ENCODE measurements around the gene SLFN12L. TPM values are rescaled to one million over a fixed set of nuclear protein-coding genes. Genes with fewer than 3 reads are reported as not detected.

The SLFN12L gene
- total RNA-seq, 1 donor = 0.36 TPM

DNA sequence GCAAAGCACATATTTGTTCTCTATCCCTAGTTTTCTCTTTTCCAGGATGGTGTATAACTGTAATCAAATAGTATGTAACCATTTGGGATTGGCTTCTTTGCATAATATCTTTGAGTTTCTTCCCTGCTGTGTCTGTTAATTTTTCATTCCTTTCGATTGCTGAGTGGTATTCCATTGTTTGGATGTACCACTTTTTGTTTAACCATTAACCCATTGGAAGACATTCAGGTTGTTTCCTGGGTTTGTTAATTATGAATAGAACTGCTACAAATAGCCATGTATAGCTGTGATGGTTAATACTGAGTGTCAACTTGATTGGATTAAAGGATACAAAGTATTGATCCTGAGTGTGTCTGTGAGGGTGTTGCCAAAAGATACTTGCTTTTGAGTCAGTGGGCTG lies 84.3 kb downstream of the SLFN12L start:
- H3K36me3 ChIP-seq (ENCODE audit: insufficient read depth, low read length) = no peaks in the 10 kb centered on the region
- H3K27ac ChIP-seq (ENCODE audit: low read depth, low read length) = no peak overlapping the region
- no peak overlapping the region for H2AFZ ChIP-seq (ENCODE audit: low read length)
- H4K20me1 ChIP-seq (ENCODE audit: insufficient read depth, low read length) = no peaks in the 10 kb centered on the region
- no peaks in the 10 kb centered on the region for H3K9me3 ChIP-seq (ENCODE audit: low read depth, low read length)
- H3K4me2 ChIP-seq (ENCODE audit: insufficient read depth, low read length) = no peak overlapping the region
- no peak for DNase-seq (ENCODE audit: insufficient read length, low spot score, missing footprints)
- peaks cover 20% of the 10 kb centered on the region for H3K27me3 ChIP-seq (ENCODE audit: insufficient read depth, low read length)
- H3K79me2 ChIP-seq (ENCODE audit: insufficient read depth, low read length) = no peaks in the 10 kb centered on the region
- TF ChIP-seq, protein P1, sequence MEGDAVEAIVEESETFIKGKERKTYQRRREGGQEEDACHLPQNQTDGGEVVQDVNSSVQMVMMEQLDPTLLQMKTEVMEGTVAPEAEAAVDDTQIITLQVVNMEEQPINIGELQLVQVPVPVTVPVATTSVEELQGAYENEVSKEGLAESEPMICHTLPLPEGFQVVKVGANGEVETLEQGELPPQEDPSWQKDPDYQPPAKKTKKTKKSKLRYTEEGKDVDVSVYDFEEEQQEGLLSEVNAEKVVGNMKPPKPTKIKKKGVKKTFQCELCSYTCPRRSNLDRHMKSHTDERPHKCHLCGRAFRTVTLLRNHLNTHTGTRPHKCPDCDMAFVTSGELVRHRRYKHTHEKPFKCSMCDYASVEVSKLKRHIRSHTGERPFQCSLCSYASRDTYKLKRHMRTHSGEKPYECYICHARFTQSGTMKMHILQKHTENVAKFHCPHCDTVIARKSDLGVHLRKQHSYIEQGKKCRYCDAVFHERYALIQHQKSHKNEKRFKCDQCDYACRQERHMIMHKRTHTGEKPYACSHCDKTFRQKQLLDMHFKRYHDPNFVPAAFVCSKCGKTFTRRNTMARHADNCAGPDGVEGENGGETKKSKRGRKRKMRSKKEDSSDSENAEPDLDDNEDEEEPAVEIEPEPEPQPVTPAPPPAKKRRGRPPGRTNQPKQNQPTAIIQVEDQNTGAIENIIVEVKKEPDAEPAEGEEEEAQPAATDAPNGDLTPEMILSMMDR (IDR thresholded peaks at IDR 0.05; ENCODE audit: extremely low read depth, low read depth, low read length) = no peak
- no peak overlapping the region for H3K4me3 ChIP-seq (ENCODE audit: insufficient read depth, low read length)
- H3K4me1 ChIP-seq (ENCODE audit: insufficient read depth, low read length) = peaks cover 5% of the 10 kb centered on the region

DNA sequence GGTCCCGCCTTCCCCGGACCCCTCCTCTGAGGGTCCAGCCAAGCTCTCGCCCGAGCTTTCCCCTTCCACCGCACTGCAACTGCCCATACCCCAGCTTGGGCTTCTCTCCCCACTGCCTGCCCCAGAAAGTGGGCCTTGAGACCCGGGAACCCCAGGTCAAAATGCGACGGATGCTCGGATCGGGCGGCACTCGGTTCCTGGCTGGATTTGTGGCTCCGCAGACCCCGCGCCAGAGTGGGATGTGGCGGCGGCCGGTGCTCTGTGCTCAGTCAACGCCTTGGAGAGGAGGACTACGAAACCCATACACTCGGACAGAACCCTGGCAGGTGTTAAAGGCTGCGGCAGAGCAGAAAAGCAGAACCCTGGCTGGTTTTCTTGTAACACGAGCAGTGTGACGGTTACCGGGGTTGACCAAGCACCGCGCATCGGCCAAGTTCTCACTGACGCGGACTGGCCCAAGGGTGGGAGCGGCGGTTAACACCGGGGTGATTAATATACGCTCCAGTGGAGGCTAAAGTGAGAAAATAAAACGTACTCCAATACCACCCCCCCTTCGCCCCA lies 88.0 kb downstream of the SLFN12L start:
- no peak overlapping the region for H3K27ac ChIP-seq (ENCODE audit: low read depth, low read length)
- peak overlapping the region; percentile 42 for H3K4me3 ChIP-seq (ENCODE audit: insufficient read depth, low read length)
- H2AFZ ChIP-seq (ENCODE audit: low read length) = peak overlapping the region; percentile 35
- no peak for DNase-seq (ENCODE audit: insufficient read length, low spot score, missing footprints)
- H3K9me3 ChIP-seq (ENCODE audit: low read depth, low read length) = peaks cover 2% of the 10 kb centered on the region
- peak overlapping the region; percentile 36 for H3K4me2 ChIP-seq (ENCODE audit: insufficient read depth, low read length)
- peaks cover 5% of the 10 kb centered on the region for H3K4me1 ChIP-seq (ENCODE audit: insufficient read depth, low read length)
- H3K79me2 ChIP-seq (ENCODE audit: insufficient read depth, low read length) = no peaks in the 10 kb centered on the region
- H3K27me3 ChIP-seq (ENCODE audit: insufficient read depth, low read length) = peaks cover 41% of the 10 kb centered on the region
- no peaks in the 10 kb centered on the region for H3K36me3 ChIP-seq (ENCODE audit: insufficient read depth, low read length)
- TF ChIP-seq, protein P1 (IDR thresholded peaks at IDR 0.05; ENCODE audit: extremely low read depth, low read depth, low read length) = no peak
- H4K20me1 ChIP-seq (ENCODE audit: insufficient read depth, low read length) = no peaks in the 10 kb centered on the region

DNA sequence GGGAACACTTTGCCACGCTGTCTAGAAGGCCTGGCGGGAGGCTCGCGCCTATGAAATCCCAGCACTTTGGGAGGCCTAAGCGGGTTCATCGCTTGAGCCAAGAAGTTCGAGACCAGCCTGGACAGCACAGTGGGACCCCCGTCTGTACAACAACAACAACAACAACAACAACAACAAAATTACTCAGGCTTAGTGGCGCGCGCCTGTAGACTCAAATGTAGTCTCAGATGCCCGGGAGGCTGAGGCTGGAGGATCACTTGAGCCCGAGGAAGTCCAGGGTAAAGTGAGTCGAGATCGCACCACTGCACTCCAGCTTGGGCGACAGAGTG lies 88.6 kb downstream of the SLFN12L start:
- TF ChIP-seq, protein P1 (IDR thresholded peaks at IDR 0.05; ENCODE audit: extremely low read depth, low read depth, low read length) = no peak
- H4K20me1 ChIP-seq (ENCODE audit: insufficient read depth, low read length) = no peaks in the 10 kb centered on the region
- DNase-seq (ENCODE audit: insufficient read length, low spot score, missing footprints) = no peak
- H3K4me2 ChIP-seq (ENCODE audit: insufficient read depth, low read length) = peak overlapping the region; percentile 86
- H3K27ac ChIP-seq (ENCODE audit: low read depth, low read length) = no peak overlapping the region
- peaks cover 5% of the 10 kb centered on the region for H3K4me1 ChIP-seq (ENCODE audit: insufficient read depth, low read length)
- H3K9me3 ChIP-seq (ENCODE audit: low read depth, low read length) = peaks cover 2% of the 10 kb centered on the region
- H2AFZ ChIP-seq (ENCODE audit: low read length) = peak overlapping the region; percentile 81
- no peaks in the 10 kb centered on the region for H3K79me2 ChIP-seq (ENCODE audit: insufficient read depth, low read length)
- peak overlapping the region; percentile 70 for H3K4me3 ChIP-seq (ENCODE audit: insufficient read depth, low read length)
- H3K36me3 ChIP-seq (ENCODE audit: insufficient read depth, low read length) = no peaks in the 10 kb centered on the region
- H3K27me3 ChIP-seq (ENCODE audit: insufficient read depth, low read length) = peaks cover 41% of the 10 kb centered on the region

DNA sequence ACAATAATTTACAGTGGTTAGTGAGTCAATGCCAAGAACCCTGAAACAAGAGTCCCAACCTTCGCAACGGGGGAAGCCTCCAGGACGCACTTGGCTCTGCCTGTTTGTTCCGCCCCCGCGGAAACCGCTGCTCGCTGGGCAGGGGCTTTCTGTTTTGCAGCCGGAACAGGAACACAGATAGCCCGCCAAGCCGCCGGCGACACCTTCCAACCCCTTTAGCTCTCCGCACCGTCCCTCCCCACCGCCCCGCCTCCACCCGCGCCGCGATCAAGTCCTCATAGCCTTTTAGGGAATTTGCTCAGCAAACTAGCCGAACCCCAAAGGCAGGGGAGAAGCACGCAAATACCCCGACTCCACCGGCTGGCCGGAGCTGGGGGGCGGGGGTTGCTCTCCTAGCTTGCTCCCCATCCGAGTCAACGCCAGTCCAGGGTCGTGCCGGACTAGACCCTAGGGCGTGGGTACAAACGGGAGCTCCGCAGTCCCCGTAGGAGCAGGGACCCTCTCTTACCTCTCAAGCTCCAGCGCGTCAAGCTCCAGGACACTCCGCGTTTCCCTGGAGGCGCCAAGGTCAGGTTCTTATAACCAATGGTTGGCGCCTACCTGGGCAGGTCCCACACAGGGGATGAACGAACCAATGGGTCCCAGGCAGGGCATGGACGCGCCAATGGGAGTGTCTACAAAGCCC lies 89.1 kb downstream of the SLFN12L start, which contains the start of gene SLFN13:
TSS of gene SLFN13 (minus strand) at position 553 of the 685 bp plus-strand sequence. CDS start 3,086 bp downstream, outside the sequence.
- H3K9me3 ChIP-seq (ENCODE audit: low read depth, low read length) = peaks cover 2% of the 10 kb centered on the region
- H3K27ac ChIP-seq (ENCODE audit: low read depth, low read length) = no peak within 1 kb of the TSS
- peaks cover 5% of the 10 kb centered on the region for H3K4me1 ChIP-seq (ENCODE audit: insufficient read depth, low read length)
- H3K36me3 ChIP-seq (ENCODE audit: insufficient read depth, low read length) = no peaks in the 10 kb centered on the region
- peak within 1 kb of the TSS; percentile 81 for H2AFZ ChIP-seq (ENCODE audit: low read length)
- peak within 1 kb of the TSS; percentile 86 for H3K4me2 ChIP-seq (ENCODE audit: insufficient read depth, low read length)
- peak; percentile 58 for DNase-seq (ENCODE audit: insufficient read length, low spot score, missing footprints)
- H3K4me3 ChIP-seq (ENCODE audit: insufficient read depth, low read length) = peak within 1 kb of the TSS; percentile 70
- H3K79me2 ChIP-seq (ENCODE audit: insufficient read depth, low read length) = no peaks in the 10 kb centered on the region
- H3K27me3 ChIP-seq (ENCODE audit: insufficient read depth, low read length) = peaks cover 43% of the 10 kb centered on the region
- TF ChIP-seq, protein P1 (IDR thresholded peaks at IDR 0.05; ENCODE audit: extremely low read depth, low read depth, low read length) = no peak
- H4K20me1 ChIP-seq (ENCODE audit: insufficient read depth, low read length) = no peaks in the 10 kb centered on the region

All from osteoblast (primary cell).